Fibroblast of villous mesenchyme (primary cell): ENCODE measurements around the gene TRMT1. TPM values are rescaled to one million over a fixed set of nuclear protein-coding genes. Genes with fewer than 3 reads are reported as not detected.

Source experiments
- DNase-seq: peaks from one replicate; pipeline ENCODE4 v3.0.0-alpha.2; 2010; ENCODE audit warnings: low read depth
- H3K4me3 ChIP-seq: 2 replicates; pipeline ENCODE4 v1.5.1; 2011; ENCODE audit warnings: low read depth, mild to moderate bottlenecking, low read length
- CTCF ChIP-seq: IDR thresholded peaks from 2 replicates; pipeline ENCODE4 v1.5.1; 2012; ENCODE audit warnings: low read depth, mild to moderate bottlenecking, low read length; ENCODE audit not compliant: insufficient read depth
- total RNA-seq: library from RNA; depleted of rRNA; stranded (reverse); fragments of >200 nt; gene quantifications from 2 replicates; pipeline ENCODE4 v1.2.3, GENCODE V29; 2012

Gene TRMT1
- total RNA-seq, 1 donor: 25.9 TPM

- no peak for TF ChIP-seq CTCF
- DNase-seq: peak; percentile 71
- no peak overlapping the region for H3K4me3 ChIP-seq
These were observed 37.0 kb downstream of the TRMT1 start for GRCh38 chr19:13079542-13079986.

- no peak for TF ChIP-seq CTCF
- H3K4me3 ChIP-seq: no peak overlapping the region
- DNase-seq: no peak
These were observed 37.5 kb downstream of the TRMT1 start for GRCh38 chr19:13078897-13079541.

GRCh38 chr19:13078381-13078780 is 38.2 kb downstream of the TRMT1 start:
- TF ChIP-seq CTCF: no peak
- no peak overlapping the region for H3K4me3 ChIP-seq
- DNase-seq: no peak

- DNase-seq: no peak
These were observed 39.3 kb downstream of the TRMT1 start for GRCh38 chr19:13077240-13077639.

GRCh38 chr19:13076787-13077186 is 39.8 kb downstream of the TRMT1 start:
- H3K4me3 ChIP-seq: no peak overlapping the region
- no peak for DNase-seq
- TF ChIP-seq CTCF: no peak

More at GRCh38 chr19:13077240-13077639, 39.3 kb downstream of the TRMT1 start:
- TF ChIP-seq CTCF: no peak
- no peak overlapping the region for H3K4me3 ChIP-seq

GRCh38 chr19:13076320-13076719 is 40.2 kb downstream of the TRMT1 start:
- TF ChIP-seq CTCF: no peak
- H3K4me3 ChIP-seq: no peak overlapping the region
- DNase-seq: no peak

GRCh38 chr19:13074378-13074777 is 42.2 kb downstream of the TRMT1 start:
- TF ChIP-seq CTCF: no peak
- DNase-seq: no peak
- no peak overlapping the region for H3K4me3 ChIP-seq
